HEK293 (cell line): ENCODE data around the gene MAP3K14.

Experiments
- BCL11B ChIP-seq: fragments of 450-650 bp; formaldehyde crosslinking; IDR thresholded peaks from 2 replicates; pipeline ENCODE4 v1.5.1; 2016; ENCODE audit warnings: low read depth, missing biosample characterization, missing genetic modification characterization
- GLI4 ChIP-seq: fragments of 450-650 bp; formaldehyde crosslinking; IDR thresholded peaks from 2 replicates; pipeline ENCODE4 v1.5.1; 2016; ENCODE audit warnings: missing biosample characterization, missing genetic modification characterization
- KLF17 ChIP-seq: fragments of 450-650 bp; formaldehyde crosslinking; IDR thresholded peaks from 2 replicates; pipeline ENCODE4 v1.5.1; 2016; ENCODE audit warnings: missing biosample characterization, missing genetic modification characterization
- MEIS1 ChIP-seq: sonication (generic); formaldehyde crosslinking; IDR thresholded peaks from 2 replicates; pipeline ENCODE4 v1.8.1; 2022; ENCODE audit warnings: missing genetic modification reagents, mild to moderate bottlenecking, borderline replicate concordance
- PATZ1 ChIP-seq: fragments of 450-650 bp; formaldehyde crosslinking; IDR thresholded peaks from 2 replicates; pipeline ENCODE4 v1.5.1; 2016; ENCODE audit warnings: missing biosample characterization, missing genetic modification characterization
- ZBTB26 ChIP-seq: fragments of 450-650 bp; formaldehyde crosslinking; optimal IDR thresholded peaks from 2 replicates; pipeline ENCODE3; 2016; ENCODE audit warnings: missing biosample characterization, mild to moderate bottlenecking, missing genetic modification characterization
- ZBTB6 ChIP-seq: fragments of 450-650 bp; formaldehyde crosslinking; IDR thresholded peaks from 2 replicates; pipeline ENCODE4 v1.5.1; 2017; ENCODE audit warnings: missing biosample characterization, missing genetic modification characterization
- ZFP37 ChIP-seq: fragments of 450-650 bp; formaldehyde crosslinking; IDR thresholded peaks from 2 replicates; pipeline ENCODE4 v1.5.1; 2016; ENCODE audit warnings: missing biosample characterization, missing genetic modification characterization
- ZFP69B ChIP-seq: fragments of 450-650 bp; formaldehyde crosslinking; IDR thresholded peaks from 2 replicates; pipeline ENCODE4 v1.5.1; 2016; ENCODE audit warnings: missing biosample characterization, missing genetic modification characterization
- ZIC2 ChIP-seq: fragments of 450-650 bp; formaldehyde crosslinking; IDR thresholded peaks from 2 replicates; pipeline ENCODE4 v1.5.1; 2016; ENCODE audit warnings: missing biosample characterization, missing genetic modification characterization
- ZNF174 ChIP-seq: fragments of 450-650 bp; formaldehyde crosslinking; IDR thresholded peaks from 2 replicates; pipeline ENCODE4 v1.5.0; 2017; ENCODE audit warnings: missing biosample characterization, mild to moderate bottlenecking, missing genetic modification characterization
- ZNF221 ChIP-seq: fragments of 450-650 bp; formaldehyde crosslinking; IDR thresholded peaks from 2 replicates; pipeline ENCODE4 v1.5.1; 2017; ENCODE audit warnings: missing biosample characterization, missing genetic modification characterization, borderline replicate concordance
- ZNF362 ChIP-seq: fragments of 450-650 bp; formaldehyde crosslinking; IDR thresholded peaks from 2 replicates; pipeline ENCODE4 v1.5.1; 2016; ENCODE audit warnings: missing biosample characterization, missing genetic modification characterization
- ZNF398 ChIP-seq: fragments of 450-650 bp; formaldehyde crosslinking; IDR thresholded peaks from 2 replicates; pipeline ENCODE4 v1.5.1; 2017; ENCODE audit warnings: missing biosample characterization, missing genetic modification characterization
- ZNF48 ChIP-seq: fragments of 450-650 bp; formaldehyde crosslinking; IDR thresholded peaks from 2 replicates; pipeline ENCODE4 v1.5.1; 2016; ENCODE audit warnings: missing biosample characterization, missing genetic modification characterization
- ZNF510 ChIP-seq: fragments of 450-650 bp; formaldehyde crosslinking; IDR thresholded peaks from 2 replicates; pipeline ENCODE4 v1.5.1; 2018; ENCODE audit warnings: mild to moderate bottlenecking, missing genetic modification characterization, missing biosample characterization; ENCODE audit not compliant: insufficient replicate concordance
- ZNF513 ChIP-seq: fragments of 450-650 bp; IDR thresholded peaks from 2 replicates; pipeline ENCODE4 v1.5.1; 2018; ENCODE audit warnings: missing biosample characterization, missing genetic modification characterization
- ZNF518A ChIP-seq: fragments of 450-650 bp; formaldehyde crosslinking; conservative IDR thresholded peaks from 2 replicates; pipeline ENCODE4 v1.5.1; 2016; ENCODE audit warnings: low read depth, missing biosample characterization, missing genetic modification characterization
- ZNF521 ChIP-seq: fragments of 450-650 bp; formaldehyde crosslinking; IDR thresholded peaks from 2 replicates; pipeline ENCODE4 v1.5.1; 2017; ENCODE audit warnings: missing biosample characterization, mild to moderate bottlenecking, missing genetic modification characterization
- ZNF624 ChIP-seq: fragments of 450-650 bp; formaldehyde crosslinking; IDR thresholded peaks from 2 replicates; pipeline ENCODE4 v1.5.1; 2017; ENCODE audit warnings: missing biosample characterization, missing genetic modification characterization
- ZNF658 ChIP-seq: fragments of 450-650 bp; formaldehyde crosslinking; IDR thresholded peaks from 2 replicates; pipeline ENCODE4; 2016; ENCODE audit warnings: missing biosample characterization, missing genetic modification characterization
- ZNF660 ChIP-seq: fragments of 450-650 bp; IDR thresholded peaks from 2 replicates; pipeline ENCODE4 v1.5.1; 2018; ENCODE audit warnings: missing biosample characterization, mild to moderate bottlenecking, missing genetic modification characterization
- ZNF792 ChIP-seq: fragments of 450-650 bp; formaldehyde crosslinking; IDR thresholded peaks from 2 replicates; pipeline ENCODE4 v1.5.1; 2016; ENCODE audit warnings: missing biosample characterization, missing genetic modification characterization
- ZXDB ChIP-seq: fragments of 450-650 bp; formaldehyde crosslinking; IDR thresholded peaks from 2 replicates; pipeline ENCODE4 v1.5.1; 2016; ENCODE audit warnings: missing biosample characterization, missing genetic modification characterization

MAP3K14 gene

GRCh38 chr17:45320931-45321461, 4.2 kb upstream of the MAP3K14 start (continued):
- TF ChIP-seq ZNF518A (tag by site-specific recombination) = peak; percentile 54
- TF ChIP-seq ZFP37 = no peak
- peak; percentile 89 for TF ChIP-seq ZFP69B (tag by site-specific recombination)
- no peak for TF ChIP-seq ZNF792 (tag by site-specific recombination)
- TF ChIP-seq ZNF362 (tag by site-specific recombination) = no peak
- TF ChIP-seq ZNF513 (tag by site-specific recombination) = no peak
- no peak for TF ChIP-seq ZNF48 (tag by site-specific recombination)
- TF ChIP-seq BCL11B (tag by site-specific recombination) = peak; percentile 93
- TF ChIP-seq ZBTB6 (tag by site-specific recombination) = peak; percentile 66
- peak; percentile 44 for TF ChIP-seq ZIC2 (tag by site-specific recombination)
- no peak for TF ChIP-seq ZNF221 (tag by site-specific recombination)
- peak; percentile 90 for TF ChIP-seq PATZ1 (tag by site-specific recombination)
- TF ChIP-seq ZNF658 (tag by site-specific recombination) = no peak
- no peak for TF ChIP-seq ZBTB26 (tag by site-specific recombination)
- TF ChIP-seq GLI4 (tag by site-specific recombination) = no peak
- TF ChIP-seq KLF17 = peak; percentile 99
- no peak for TF ChIP-seq ZNF174 (tag by site-specific recombination)
- TF ChIP-seq ZNF510 (tag by site-specific recombination) = no peak
- TF ChIP-seq ZNF624 = no peak
- peak; percentile 96 for TF ChIP-seq ZXDB
- no peak for TF ChIP-seq MEIS1 (CRISPR knock-in tag)
- peak; percentile 83 for TF ChIP-seq ZNF398
- TF ChIP-seq ZNF521 (tag by site-specific recombination) = no peak
- peak; percentile 97 for TF ChIP-seq ZNF660
